HepG2 (cell line): ENCODE measurements around the gene PGS1. TPM values are rescaled to one million over a fixed set of nuclear protein-coding genes. Genes with fewer than 3 reads are reported as not detected.

Experiments used
- CHD2 ChIP-seq: IDR thresholded peaks from 2 replicates; pipeline ENCODE4 v1.6.1; 2011; ENCODE audit warnings: low read depth, low read length, improper control_type of control experiment
- ELF1 ChIP-seq: sonication (generic); formaldehyde crosslinking; IDR thresholded peaks from 2 replicates; pipeline ENCODE4 v1.4.0; 2020; ENCODE audit warnings: missing genetic modification reagents
- FOXA1 ChIP-seq, 2 experiments: fragments of 450-650 bp in 1 of 2; sonication (generic) in 1 of 2; formaldehyde crosslinking in 1 of 2; IDR thresholded peaks; 2 replicates each; pipeline versions ENCODE4 v1.4.0 to v1.6.1; 2016 to 2020; ENCODE audit warnings: missing genetic modification reagents in 1 of 2
- FOXC1 ChIP-seq: sonication (generic); formaldehyde crosslinking; IDR thresholded peaks from 2 replicates; pipeline ENCODE4 v1.8.0; 2022; ENCODE audit warnings: mild to moderate bottlenecking, missing genetic modification reagents, borderline replicate concordance
- GATAD2A ChIP-seq: IDR thresholded peaks from 2 replicates; pipeline ENCODE4 v1.6.1; 2016
- GLMP ChIP-seq: sonication (generic); formaldehyde crosslinking; IDR thresholded peaks from 2 replicates; pipeline ENCODE4 v1.9.0; 2021; ENCODE audit warnings: missing genetic modification reagents, mild to moderate bottlenecking, borderline replicate concordance
- NRL ChIP-seq: sonication (generic); formaldehyde crosslinking; IDR thresholded peaks from 2 replicates; pipeline ENCODE4 v1.5.0; 2020; ENCODE audit warnings: missing genetic modification reagents, mild to moderate bottlenecking, moderate library complexity, borderline replicate concordance
- PAXIP1 ChIP-seq: sonication (generic); formaldehyde crosslinking; conservative IDR thresholded peaks from 2 replicates; pipeline ENCODE4 v1.4.0; 2020; ENCODE audit warnings: mild to moderate bottlenecking, missing genetic modification reagents, moderate library complexity
- RCOR2 ChIP-seq: IDR thresholded peaks from 2 replicates; pipeline ENCODE4 v1.6.1; 2016; ENCODE audit warnings: missing biosample characterization, missing genetic modification reagents
- REL ChIP-seq: sonication (generic); formaldehyde crosslinking; conservative IDR thresholded peaks from 2 replicates; pipeline ENCODE4 v1.8.0; 2022; ENCODE audit warnings: mild to moderate bottlenecking, missing genetic modification reagents, moderate library complexity
- RXRA ChIP-seq: sonication (generic); formaldehyde crosslinking; IDR thresholded peaks from 2 replicates; pipeline ENCODE4 v1.5.1; 2020; ENCODE audit warnings: missing genetic modification reagents
- SPEN ChIP-seq: sonication (generic); formaldehyde crosslinking; IDR thresholded peaks from 2 replicates; pipeline ENCODE4 v1.5.1; 2020; ENCODE audit warnings: low read depth, mild to moderate bottlenecking, missing genetic modification reagents
- TBL1XR1 ChIP-seq: fragments of 150-350 bp; IDR thresholded peaks from 2 replicates; pipeline ENCODE4 v1.6.1; 2014; ENCODE audit warnings: borderline replicate concordance, low read length; ENCODE audit not compliant: partially characterized antibody
- TMF1 ChIP-seq: sonication (generic); formaldehyde crosslinking; IDR thresholded peaks from 2 replicates; pipeline ENCODE4 v1.8.1; 2022; ENCODE audit warnings: low read depth, missing genetic modification reagents
- YEATS4 ChIP-seq: sonication (generic); formaldehyde crosslinking; IDR thresholded peaks from 2 replicates; pipeline ENCODE4 v1.4.0; 2020; ENCODE audit warnings: missing genetic modification reagents, borderline replicate concordance
- ZFYVE20 ChIP-seq: sonication (generic); formaldehyde crosslinking; IDR thresholded peaks from 2 replicates; pipeline ENCODE4 v1.8.0; 2023; ENCODE audit warnings: low read depth, mild to moderate bottlenecking, moderate library complexity, missing genetic modification reagents, borderline replicate concordance
- ZNF282 ChIP-seq: fragments of 450-650 bp; IDR thresholded peaks from 2 replicates; pipeline ENCODE4 v1.6.1; 2018; ENCODE audit not compliant: partially characterized antibody
- ZNF333 ChIP-seq: sonication (generic); formaldehyde crosslinking; IDR thresholded peaks from 2 replicates; pipeline ENCODE4 v1.4.0; 2020; ENCODE audit warnings: mild to moderate bottlenecking, missing genetic modification reagents, borderline replicate concordance
- ZNF33A ChIP-seq: sonication (generic); formaldehyde crosslinking; IDR thresholded peaks from 2 replicates; pipeline ENCODE4 v1.5.1; 2020; ENCODE audit warnings: missing genetic modification reagents, mild to moderate bottlenecking, moderate library complexity, borderline replicate concordance
- ZNF430 ChIP-seq: sonication (generic); formaldehyde crosslinking; IDR thresholded peaks from 2 replicates; pipeline ENCODE4 v1.9.0; 2021; ENCODE audit warnings: mild to moderate bottlenecking, missing genetic modification reagents
- ZNF496 ChIP-seq: sonication (generic); formaldehyde crosslinking; IDR thresholded peaks from 2 replicates; pipeline ENCODE4 v1.8.1; 2023; ENCODE audit warnings: mild to moderate bottlenecking, moderate library complexity, missing genetic modification reagents; ENCODE audit not compliant: insufficient replicate concordance
- ZNF510 ChIP-seq: sonication (generic); formaldehyde crosslinking; IDR thresholded peaks from 2 replicates; pipeline ENCODE4 v1.4.0; 2020; ENCODE audit warnings: low read depth, mild to moderate bottlenecking, missing genetic modification reagents
- ZNF766 ChIP-seq: sonication (generic); formaldehyde crosslinking; IDR thresholded peaks from 2 replicates; pipeline ENCODE4 v1.5.0; 2020; ENCODE audit warnings: missing genetic modification reagents, borderline replicate concordance
- polyA plus RNA-seq, 8 experiments: library from polyadenylated mRNA; depleted of rRNA in 3 of 8; stranded (reverse) in 7 of 8; unstranded in 1 of 8; fragments of >200 nt; fragmentation: Illumina TruSeq in 4 of 8; extraction: Trizol in 4 of 8; gene quantifications; 2 replicates each; pipeline versions ENCODE4 v1.2.1 to v1.2.3, GENCODE V29; 2011 to 2016; ENCODE audit warnings: low read depth in 4 of 8, missing spikeins in 1 of 8, mixed read lengths in 1 of 8; ENCODE audit not compliant: insufficient read depth in 1 of 8
- total RNA-seq, 5 experiments: library from RNA; depleted of rRNA; stranded (reverse); fragments of >200 nt; fragmentation: Illumina TruSeq; extraction: Trizol; gene quantifications; 2 replicates each; pipeline ENCODE4 v1.2.3, GENCODE V29; 2016; ENCODE audit warnings: low read depth in 1 of 5
- TF ChIP-seq, protein P1 (sequence below): sonication (generic); formaldehyde crosslinking; IDR thresholded peaks from 2 replicates; pipeline ENCODE4 v1.5.0; 2020; ENCODE audit warnings: missing genetic modification reagents, mild to moderate bottlenecking, borderline replicate concordance

PGS1 gene
- total and polyA plus RNA-seq, 2 of the 13 experiments (the other 11 are each of a cell fraction or from before 2014, with no cell fraction given), result 25.9 to 31.5 TPM

- TF ChIP-seq ZNF333 (CRISPR knock-in tag) (0 out of 2 replicates have a peak, but pooled peaks have one; percentile 67), SPEN (CRISPR knock-in tag) (peak; percentile 74; the same call in 1 of the 2 replicates), ZNF496 (no peak), ZNF766 (CRISPR knock-in tag) (no peak), GATAD2A (peak; percentile 63), CHD2 (peak; percentile 70), ZNF510 (CRISPR knock-in tag) (no peak), RXRA (CRISPR knock-in tag) (0 out of 2 replicates have a peak, but pooled peaks have one; percentile 10), PAXIP1 (CRISPR knock-in tag) (peak; percentile 95), NRL (CRISPR knock-in tag) (no peak), ZNF430 (CRISPR knock-in tag) (0 out of 2 replicates have a peak, but pooled peaks have one; percentile 26), GLMP (CRISPR knock-in tag) (no peak), REL (CRISPR knock-in tag) (no peak), ZFYVE20 (no peak), ELF1 (CRISPR knock-in tag) (0 out of 2 replicates have a peak, but pooled peaks have one; percentile 19), TMF1 (CRISPR knock-in tag) (0 out of 2 replicates have a peak, but pooled peaks have one; percentile 29), TBL1XR1 (no peak), YEATS4 (CRISPR knock-in tag) (no peak), ZNF282 (no peak), ZNF33A (CRISPR knock-in tag) (no peak), FOXA1 (IDR thresholded peaks at IDR 0.05) (no peak), FOXA1 (CRISPR knock-in tag; IDR thresholded peaks at IDR 0.05) (no peak), RCOR2 (CRISPR knock-in tag) (peak; percentile 49; the same call in 1 of the 2 replicates), FOXC1 (CRISPR knock-in tag) (peak; percentile 79; the same call in 1 of the 2 replicates)
- TF ChIP-seq, protein P1, sequence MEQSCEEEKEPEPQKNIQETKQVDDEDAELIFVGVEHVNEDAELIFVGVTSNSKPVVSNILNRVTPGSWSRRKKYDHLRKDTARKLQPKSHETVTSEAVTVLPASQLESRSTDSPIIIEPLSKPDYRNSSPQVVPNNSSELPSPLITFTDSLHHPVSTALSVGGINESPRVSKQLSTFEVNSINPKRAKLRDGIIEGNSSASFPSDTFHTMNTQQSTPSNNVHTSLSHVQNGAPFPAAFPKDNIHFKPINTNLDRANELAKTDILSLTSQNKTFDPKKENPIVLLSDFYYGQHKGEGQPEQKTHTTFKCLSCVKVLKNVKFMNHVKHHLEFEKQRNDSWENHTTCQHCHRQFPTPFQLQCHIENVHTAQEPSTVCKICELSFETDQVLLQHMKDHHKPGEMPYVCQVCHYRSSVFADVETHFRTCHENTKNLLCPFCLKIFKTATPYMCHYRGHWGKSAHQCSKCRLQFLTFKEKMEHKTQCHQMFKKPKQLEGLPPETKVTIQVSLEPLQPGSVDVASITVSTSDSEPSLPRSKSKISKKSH (CRISPR knock-in tag), result 0 out of 2 replicates have a peak, but pooled peaks have one; percentile 38
These were observed 54.7 kb downstream of the PGS1 start (continued) for GRCh38 chr17:78433013-78433727.
